ENCODE data around the gene LEMD2. TPM values are rescaled to one million over a fixed set of nuclear protein-coding genes. Genes with fewer than 3 reads are reported as not detected.
A peak's percentile ranks its signal among the peaks of the same experiment; 100 is the strongest.

LEMD2 gene
- total RNA-seq, 1 experiment from 2014 or later = 91.8 TPM

GRCh38 chr6:33776186-33776585 is 12.7 kb downstream of the LEMD2 start:
- H3K79me1 ChIP-seq (ENCODE audit: insufficient read depth, low read depth, low read length, poor library complexity, severe bottlenecking) = no peaks in the 10 kb centered on the region
- H3K4me2 ChIP-seq (ENCODE audit: insufficient read depth, insufficient read length, low read length) = no peak overlapping the region
- no peak overlapping the region for H3K14ac ChIP-seq (ENCODE audit: insufficient read depth, low read length)
- H2BK20ac ChIP-seq (ENCODE audit: low read depth, low read length, poor library complexity, severe bottlenecking) = no peak overlapping the region
- H3K23me2 ChIP-seq (ENCODE audit: insufficient read length, low read depth, low read length, poor library complexity, severe bottlenecking) = no peaks in the 10 kb centered on the region
- no peak overlapping the region for H3T11ph ChIP-seq (ENCODE audit: low read length)
- H2BK5ac ChIP-seq (ENCODE audit: insufficient read length, low read length) = no peak overlapping the region
- no peak for DNase-seq
- H4K20me1 ChIP-seq (ENCODE audit: control insufficient read depth, insufficient read depth, insufficient read length) = no peaks in the 10 kb centered on the region
- no peak overlapping the region for H2BK15ac ChIP-seq (ENCODE audit: low read depth, low read length)
- no peak overlapping the region for H3K4me3 Mint-ChIP-seq
- peaks cover 54 to 56% of the 10 kb centered on the region in 2 experiments for H3K4me1 Mint-ChIP-seq
- H3K56ac ChIP-seq (ENCODE audit: insufficient read length, low read depth, low read length) = no peak overlapping the region
- no peaks in the 10 kb centered on the region for H3K79me2 ChIP-seq (ENCODE audit: insufficient read depth, low read length)
- no peak overlapping the region for H4K91ac ChIP-seq (ENCODE audit: insufficient read length, low read depth, low read length)
- peaks cover 42 to 89% (median 89%) of the 10 kb centered on the region in 3 experiments for H3K36me3 Mint-ChIP-seq (ENCODE audit: insufficient read depth in 1 of 3, low read depth in 3 of 3)
- no peak overlapping the region for H3K18ac ChIP-seq (ENCODE audit: insufficient read length, low read depth, low read length)
- no peak overlapping the region for H2AFZ ChIP-seq (ENCODE audit: low read length)
- no peaks in the 10 kb centered on the region for H3K27me3 ChIP-seq (ENCODE audit: insufficient read depth, low read length)
- no peak for TF ChIP-seq CTCF (conservative IDR thresholded peaks at IDR 0.05)
- peaks cover 12% of the 10 kb centered on the region for H3K4me1 ChIP-seq (ENCODE audit: insufficient read depth, low read length)
- no CpG with 5 or more reads among the region's 4 CpGs for WGBS (ENCODE audit: extremely low coverage, insufficient read length, low lambda C conversion rate)
- no peak overlapping the region for H3K4ac ChIP-seq (ENCODE audit: low read depth, low read length)
- no peak overlapping the region for H2AK5ac ChIP-seq (ENCODE audit: insufficient read length, low read length)
- H4K5ac ChIP-seq (ENCODE audit: insufficient read length, low read depth, low read length) = no peak overlapping the region
- 0 out of 2 replicates have a peak, but pooled peaks cover 2% of the 10 kb centered on the region for H3K27me3 Mint-ChIP-seq (ENCODE audit: low read depth)
- no peak overlapping the region for H2BK120ac ChIP-seq (ENCODE audit: low read depth, low read length, poor library complexity, severe bottlenecking)
- H2BK12ac ChIP-seq (ENCODE audit: insufficient read length, low read depth, low read length) = no peak overlapping the region
- no peak overlapping the region for H3K9ac ChIP-seq (ENCODE audit: extremely low read depth, insufficient read length, low read length)
- peak overlapping the region in 2 of 3 experiments; percentile 13 to 81; a peak in 3 of 7 replicates for H3K27ac Mint-ChIP-seq
- no peaks in the 10 kb centered on the region for H3K9me3 Mint-ChIP-seq
- no peaks in the 10 kb centered on the region for H3K9me3 ChIP-seq (ENCODE audit: control insufficient read depth, low read depth, low read length)
- no peak overlapping the region for H3K27ac ChIP-seq (ENCODE audit: insufficient read length, low read depth, low read length)
- no peak overlapping the region for H3K23ac ChIP-seq (ENCODE audit: insufficient read length, low read depth, low read length)
- no peak overlapping the region for H4K8ac ChIP-seq (replicated peaks; ENCODE audit: insufficient read length, low read depth, low read length)
